DMS153 (cell line): ENCODE data around the gene RERG.
"Not testable (repeated sequence)": the region's sequence is repeated elsewhere in the genome, so short reads cannot be mapped to it uniquely, and the experiment has no call there.

ENCODE experiments used
- DNase-seq: peaks from one replicate; lab custom pipeline; 2025; lab: John Stamatoyannopoulos, UW

Gene RERG, protein sequence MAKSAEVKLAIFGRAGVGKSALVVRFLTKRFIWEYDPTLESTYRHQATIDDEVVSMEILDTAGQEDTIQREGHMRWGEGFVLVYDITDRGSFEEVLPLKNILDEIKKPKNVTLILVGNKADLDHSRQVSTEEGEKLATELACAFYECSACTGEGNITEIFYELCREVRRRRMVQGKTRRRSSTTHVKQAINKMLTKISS

DNA sequence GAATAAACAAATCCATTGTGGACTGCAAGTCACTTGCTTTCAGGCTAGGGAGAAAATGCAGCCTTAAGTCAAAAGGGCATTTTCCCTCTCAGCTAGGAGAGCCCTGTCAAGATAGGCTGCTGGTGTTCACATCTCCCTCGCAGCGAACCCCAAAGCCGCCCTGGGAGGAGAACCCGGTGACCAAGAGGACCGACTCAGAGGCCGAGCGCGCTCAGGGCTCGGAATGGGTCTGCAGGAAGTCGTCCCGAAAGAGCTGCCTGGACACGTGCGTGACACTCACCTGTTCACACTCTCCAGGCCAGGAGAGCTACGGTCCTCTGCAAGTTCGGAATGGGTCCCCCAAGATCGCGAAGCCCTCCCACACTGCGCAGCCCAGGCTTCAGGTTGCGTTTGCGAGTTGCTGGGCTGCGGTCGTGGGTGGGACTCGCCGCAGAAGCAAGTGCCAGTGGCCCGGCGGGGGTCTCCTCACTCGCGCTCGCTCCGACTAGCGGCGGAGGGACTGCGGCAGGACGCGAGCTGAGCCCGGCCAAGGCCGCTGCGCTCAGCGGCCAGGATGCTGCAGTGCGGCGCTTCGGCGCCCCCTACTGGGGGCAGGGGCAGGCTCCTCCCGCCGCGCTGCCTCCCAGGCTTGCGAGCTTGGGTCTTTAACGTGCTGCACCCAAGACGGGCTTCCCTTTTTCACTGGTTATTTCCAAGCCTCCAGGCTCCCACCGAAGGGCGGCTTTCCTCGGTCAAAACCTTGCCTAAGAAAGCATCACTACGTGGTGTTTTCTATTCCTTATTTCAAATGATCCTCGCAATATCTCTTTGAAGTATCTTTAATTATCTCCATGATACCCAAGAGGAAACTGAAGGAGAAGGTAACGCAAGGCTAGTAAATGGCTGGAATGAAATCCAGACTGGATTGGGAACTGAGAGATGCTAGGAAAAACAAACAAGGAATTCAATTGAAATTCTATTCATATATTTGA, at the start of gene RERG:
Gene RERG, minus strand, starts transcription at position 503 of the 971 bp plus-strand sequence. CDS start 3,928 bp downstream, outside the sequence.
- peak; percentile 67 for DNase-seq

DNA sequence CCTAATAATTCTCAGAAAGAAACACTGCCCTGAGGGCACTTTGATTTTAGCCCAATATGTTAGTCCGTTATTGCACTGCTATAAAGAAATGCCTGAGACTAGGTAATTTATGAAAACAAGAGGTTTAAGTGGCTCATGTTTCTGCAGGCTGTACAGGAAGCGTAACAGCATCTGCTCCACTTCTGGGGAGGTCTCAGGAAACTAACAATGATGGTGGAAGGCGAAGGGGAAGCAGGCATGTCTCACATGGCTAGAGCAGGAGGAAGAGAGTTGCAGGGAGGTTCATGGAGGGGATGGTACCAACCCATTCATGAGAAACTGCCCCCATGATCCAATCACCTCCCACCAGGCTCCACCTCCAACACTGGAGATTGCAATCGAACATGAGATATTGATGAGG, 49.4 kb upstream of the RERG start:
- no peak for DNase-seq

DNA sequence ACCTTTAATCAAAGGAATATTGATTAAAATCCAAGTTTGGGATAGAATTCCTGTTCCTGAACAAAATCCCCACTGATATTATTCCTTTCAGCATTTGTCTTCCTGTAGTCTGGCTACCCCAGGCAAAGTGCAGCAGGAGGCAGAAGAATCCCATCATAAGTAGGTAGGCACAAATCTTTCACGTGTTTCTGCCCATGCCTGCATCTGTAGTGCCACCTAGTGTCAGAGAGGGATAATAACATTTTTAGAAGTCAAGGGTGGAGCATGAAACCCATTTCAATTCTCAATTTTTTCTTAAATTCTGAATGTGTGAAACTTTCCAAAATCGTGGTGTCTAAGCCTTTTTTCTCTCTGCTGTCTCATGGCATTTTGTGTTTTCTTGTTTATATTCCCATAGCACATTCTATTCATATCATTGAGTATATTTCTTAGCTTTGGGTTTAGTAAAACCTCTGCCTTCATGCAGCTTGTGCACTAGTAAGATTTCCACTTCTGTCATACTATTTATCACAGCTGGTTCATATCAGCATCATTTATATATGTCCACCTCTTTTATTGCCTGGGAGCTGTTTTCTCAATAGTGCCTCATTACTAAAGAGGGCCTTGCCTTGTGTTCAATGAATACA, 47.8 kb upstream of the RERG start:
- peak; percentile 63 for DNase-seq

DNA sequence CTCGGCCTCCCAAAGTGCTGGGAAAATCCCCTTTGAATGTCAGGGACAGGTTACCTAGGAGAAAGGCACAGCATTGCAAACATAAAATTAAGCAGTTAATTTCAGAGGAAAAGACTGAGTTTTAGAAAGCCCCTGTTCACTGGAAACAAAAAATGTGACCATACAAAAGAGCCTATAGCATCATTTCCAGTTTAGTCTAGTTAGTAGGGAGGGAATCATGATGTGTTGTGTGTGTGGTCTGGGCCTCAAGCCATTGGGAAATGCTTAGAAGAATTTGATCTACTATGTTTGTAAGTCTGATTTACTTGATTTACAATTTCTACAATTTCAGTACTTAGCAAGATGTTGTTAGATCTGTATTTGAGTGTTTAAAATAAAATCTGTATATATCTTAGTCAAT, 47.1 kb upstream of the RERG start:
- no peak for DNase-seq

DNA sequence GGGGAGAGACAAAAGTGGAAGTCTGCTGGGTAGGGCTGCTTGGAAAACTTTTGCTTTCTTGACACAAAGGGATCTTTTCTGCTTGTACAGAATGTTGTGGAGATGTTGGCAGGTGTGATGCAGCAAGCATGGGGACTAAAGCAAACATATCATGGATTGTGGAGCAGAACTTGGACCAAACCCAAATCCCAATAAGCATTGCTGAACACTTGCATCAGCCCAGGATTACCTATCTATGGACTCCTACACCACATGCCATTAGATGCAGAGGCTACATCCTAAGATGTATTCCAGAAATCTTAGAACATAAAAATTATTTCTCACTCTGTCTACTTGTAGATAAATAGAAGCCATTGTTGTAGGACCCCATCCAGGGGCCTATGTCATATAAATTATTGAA, 44.7 kb upstream of the RERG start:
- DNase-seq = no peak

DNA sequence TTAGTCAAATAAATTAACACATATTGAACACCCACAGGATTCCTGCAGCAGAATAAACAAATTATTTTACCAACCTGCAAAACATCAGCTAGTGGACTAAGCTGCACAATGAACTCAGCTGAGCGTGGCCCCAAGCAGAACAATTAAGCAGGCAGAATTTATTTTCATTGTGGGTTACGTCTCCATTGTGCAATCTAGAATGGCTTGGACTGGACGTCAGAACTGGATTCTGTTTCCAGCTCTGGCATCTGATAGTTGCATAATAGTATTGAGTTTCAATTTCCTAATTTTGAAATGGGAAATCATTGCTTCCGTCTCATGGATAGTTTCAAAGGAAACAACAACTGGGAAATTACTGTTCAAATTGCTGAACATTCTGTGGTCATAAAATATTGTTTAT, 35.5 kb upstream of the RERG start:
- no peak for DNase-seq

DNA sequence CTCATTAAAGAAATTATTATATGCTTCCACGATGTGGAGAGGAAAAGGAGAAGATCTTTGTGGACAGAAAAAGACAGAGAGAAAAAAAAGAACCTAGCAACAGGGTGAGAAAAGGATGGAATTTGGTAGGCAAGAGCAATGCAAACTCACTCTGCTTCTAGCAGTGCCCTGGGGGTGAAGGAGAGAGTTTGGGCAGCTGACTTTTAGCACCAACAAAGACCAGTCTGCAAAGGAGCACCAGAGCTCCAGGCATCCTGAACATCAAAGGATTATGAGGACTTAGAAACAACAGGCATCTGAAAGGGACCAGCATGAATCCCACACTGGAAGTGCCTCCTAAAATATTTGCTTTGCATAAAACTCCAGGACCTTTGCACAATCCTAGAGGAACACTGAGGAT, 32.8 kb upstream of the RERG start:
- no peak for DNase-seq

DNA sequence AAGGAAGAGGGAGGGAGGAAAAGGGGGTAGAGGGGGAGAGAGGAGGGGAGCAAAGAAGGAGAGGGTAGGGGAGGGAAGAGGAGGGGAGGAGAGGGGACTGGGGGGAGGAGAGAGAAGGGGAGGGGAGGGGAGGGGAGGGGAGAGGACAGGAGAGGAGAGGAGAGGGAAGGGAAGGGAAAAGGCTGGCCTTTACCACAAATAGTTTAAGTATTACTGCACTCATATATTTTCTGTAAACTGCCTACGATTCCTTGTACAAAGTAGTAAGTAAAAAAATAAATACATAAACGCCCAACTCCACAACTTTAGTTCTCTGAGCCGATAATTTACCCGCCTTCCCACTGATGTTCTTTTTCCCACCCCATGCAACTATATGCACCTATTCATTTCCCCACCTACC, 23.7 kb upstream of the RERG start:
- DNase-seq = no peak

DNA sequence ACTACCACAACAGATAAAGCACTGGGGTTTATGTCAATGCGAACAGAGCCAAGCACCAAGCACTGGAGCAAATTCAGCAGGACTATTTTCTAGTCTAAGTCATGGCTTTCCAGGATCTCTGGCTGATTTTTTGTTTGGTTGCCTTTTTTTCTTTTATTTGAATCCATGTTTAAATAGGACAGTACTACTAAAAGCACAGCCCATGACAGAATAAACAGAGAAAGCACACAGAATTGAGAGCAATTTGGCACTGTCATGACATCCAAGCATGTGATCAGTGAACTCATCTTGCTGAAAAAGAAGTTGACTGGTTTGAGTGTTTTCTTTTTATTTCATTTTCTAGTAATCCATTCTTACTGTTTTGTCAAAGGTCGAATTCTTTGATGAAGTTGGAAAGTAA, 23.1 kb upstream of the RERG start:
- peak; percentile 34 for DNase-seq

DNA sequence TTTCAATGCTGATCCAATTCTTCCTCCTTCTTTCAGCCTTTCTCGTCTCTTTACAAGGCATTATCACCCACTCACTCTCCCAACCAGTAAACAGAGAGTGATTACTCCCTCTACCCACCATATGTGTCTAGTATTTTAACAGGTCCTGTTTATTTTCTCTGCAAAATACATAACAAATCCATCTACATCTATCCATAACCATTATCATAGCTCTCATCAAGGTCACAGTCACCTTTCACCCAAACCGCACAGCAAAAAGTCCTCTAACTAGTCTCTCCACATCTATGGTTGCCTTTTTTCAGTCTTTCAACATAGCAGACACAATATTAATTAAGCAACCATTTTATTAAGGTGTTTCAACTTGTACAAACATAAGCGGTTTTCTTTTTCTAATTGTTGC, 21.9 kb upstream of the RERG start:
- no peak for DNase-seq

DNA sequence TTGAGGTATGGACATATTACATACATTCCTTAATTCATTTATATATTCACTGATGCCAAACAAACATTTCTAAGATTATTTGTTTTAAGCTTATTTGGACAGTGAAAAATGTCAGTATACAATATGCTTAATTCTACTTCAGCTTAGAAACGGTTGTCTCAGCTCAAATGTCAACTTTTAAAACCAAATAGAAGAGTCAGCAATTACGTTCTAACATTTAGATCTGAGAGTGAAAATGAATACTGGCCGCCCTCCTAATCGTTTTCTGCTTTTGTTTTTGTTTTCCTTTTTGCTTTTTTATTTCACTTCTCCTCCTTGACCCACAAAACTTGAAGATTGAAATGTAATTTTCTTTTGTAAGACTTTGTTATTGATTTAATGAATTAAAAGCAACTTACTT, 19.7 kb upstream of the RERG start:
- DNase-seq = no peak

DNA sequence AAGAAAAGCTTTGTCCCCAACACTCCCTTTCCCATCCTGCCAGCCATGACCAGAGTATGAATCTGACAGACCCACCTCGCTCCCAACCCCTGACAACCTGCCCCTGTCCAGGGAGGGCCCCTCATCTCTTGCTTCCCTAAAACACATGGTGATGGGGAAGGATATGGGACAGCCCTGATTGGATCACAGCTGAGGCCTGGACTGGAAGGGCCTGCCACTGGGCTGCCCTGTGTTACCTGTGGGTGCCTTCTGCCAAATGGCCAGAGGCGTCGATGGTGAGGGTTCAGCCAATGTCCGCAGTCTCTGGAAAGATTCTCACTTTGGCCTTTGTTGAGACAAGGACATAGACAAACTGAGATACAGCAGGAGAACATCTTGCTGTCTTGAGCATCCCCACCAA, 13.3 kb upstream of the RERG start:
- DNase-seq = no peak

DNA sequence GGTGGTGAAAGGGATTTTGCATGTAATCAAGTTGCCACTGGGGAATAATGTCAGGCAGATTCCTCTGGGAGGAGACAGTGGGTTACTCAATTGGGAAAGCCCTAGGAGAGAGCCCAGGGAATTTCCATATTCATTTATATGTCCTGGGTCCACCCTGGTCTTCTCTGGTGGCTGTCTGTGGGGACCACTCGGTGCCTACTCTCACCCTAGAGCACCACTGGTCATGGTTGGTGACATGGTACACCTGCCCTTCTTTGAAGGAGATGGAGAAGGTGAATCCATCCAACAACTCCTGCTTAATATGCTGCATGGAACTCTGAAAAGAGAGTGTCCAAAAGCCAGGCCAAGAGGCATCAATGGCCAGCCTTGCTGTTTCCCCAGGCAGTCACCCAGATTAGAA, 12.8 kb upstream of the RERG start:
- DNase-seq = no peak

DNA sequence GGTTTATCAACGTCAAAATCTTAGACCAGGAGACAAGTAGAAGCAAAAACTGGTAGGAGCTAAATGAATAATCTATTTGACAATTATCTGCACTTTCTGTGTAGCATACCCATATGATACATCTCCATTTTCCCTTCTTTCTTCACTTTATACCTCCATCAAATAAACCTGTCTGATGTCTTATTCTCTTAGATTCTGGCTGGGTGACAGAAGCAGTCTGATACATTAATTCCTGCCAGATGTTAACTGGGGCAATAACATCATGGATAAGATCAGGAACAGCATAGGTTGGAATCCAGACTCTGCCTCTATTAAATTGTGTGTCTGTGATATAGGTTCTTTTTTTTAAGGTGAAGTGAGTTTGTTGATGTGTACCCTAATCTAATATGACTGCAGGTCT, 11.7 kb upstream of the RERG start:
- DNase-seq = no peak

DNA sequence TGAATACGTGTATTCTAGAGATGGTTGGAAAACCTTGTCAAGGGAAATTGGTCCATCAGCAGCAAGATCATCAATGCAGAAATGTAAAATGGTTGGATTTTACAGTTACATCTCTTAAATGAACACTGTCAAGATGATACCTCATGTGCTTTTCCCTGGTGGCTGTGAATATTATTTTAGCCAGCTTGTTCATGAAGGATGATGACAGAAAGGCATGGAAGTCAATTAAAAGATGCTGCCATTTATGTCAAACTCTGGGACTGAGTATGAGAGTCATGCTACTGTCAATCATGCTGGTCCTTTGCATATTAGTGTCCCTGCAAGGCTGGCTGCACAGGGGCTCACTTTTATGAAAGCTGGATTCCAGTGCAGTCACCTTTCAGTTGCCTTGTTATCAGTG, 10.3 kb upstream of the RERG start:
- DNase-seq = no peak

DNA sequence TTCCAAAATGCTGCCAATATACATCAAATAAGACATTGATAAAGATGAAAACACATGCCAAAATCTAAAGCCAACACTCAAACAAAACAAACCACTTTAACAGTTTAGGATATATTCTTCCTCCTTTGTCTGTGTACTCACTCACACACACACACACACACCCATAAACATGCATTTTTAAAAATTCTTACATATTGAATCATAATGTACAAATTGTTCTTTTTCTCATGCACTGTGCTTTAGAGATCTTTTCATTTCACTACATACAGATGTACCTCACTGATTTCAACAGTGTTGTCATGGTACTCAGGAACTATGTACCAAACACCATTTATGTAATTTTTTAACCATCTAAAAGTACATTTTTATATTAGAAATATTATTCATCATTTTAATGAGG, 9.5 kb upstream of the RERG start:
- DNase-seq = no peak

DNA sequence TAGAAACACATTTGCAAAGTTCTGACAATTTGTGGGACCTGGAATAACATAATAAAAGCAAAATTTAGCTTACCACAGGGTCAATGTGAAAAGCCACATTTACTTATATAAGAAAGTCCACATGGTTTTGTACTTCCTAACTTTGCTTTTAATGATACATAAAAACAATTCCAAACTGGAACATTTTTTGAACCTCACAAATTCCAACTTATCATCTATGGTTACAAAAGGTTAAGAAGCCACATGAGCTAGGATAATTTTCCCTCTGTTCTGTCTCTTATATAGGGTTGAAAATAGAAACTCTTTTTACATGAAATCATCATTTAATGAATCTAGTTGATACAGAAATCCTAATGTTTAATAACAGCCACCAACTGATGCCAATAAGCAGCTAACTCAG, 8.9 kb upstream of the RERG start:
- no peak for DNase-seq

DNA sequence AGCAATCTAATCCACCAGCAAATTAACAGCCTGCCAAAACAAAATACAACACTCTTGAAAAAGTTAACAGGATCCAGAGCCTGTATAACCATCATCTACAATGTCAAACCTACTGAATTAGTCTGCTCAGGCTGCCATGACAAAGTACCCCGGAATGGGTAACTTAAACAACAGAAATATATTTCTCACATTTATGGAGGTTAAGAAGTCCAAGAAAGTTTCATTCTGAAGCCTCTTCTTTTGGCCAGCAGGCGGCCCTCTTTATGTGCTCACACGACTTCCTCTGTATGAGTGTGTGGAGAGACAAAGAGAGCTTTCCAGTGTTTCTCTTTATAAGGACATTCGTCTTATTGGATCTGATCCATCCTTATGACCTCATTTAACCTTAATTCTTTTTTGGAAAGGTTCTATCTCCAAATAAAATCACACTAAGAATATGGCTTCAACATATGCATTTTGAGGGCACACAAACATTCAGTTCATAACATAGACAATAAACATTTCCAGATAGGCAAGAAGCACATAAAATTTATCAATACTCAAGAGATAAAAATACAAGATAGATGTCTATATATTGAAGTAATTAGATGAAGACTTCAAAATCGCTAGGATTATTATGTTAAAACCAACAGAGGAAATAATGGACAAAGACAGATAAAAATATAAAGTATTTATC, 5.9 kb upstream of the RERG start:
- DNase-seq = peak; percentile 24

DNA sequence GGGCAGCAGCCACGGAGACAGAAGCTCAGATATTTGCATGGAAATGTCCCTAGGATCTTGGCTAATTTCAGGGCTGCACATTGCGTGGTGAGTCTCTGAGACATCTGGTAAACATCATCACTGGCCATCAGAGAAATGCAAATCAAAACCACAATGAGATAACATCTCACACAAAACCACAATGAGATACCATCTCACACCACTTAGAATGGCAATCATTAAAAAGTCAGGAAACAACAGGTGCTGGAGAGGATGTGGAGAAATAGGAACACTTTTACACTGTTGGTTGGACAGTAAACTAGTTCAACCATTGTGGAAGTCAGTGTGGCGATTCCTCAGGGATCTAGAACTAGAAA, 4.6 kb upstream of the RERG start:
- DNase-seq = not testable (repeated sequence)

DNA sequence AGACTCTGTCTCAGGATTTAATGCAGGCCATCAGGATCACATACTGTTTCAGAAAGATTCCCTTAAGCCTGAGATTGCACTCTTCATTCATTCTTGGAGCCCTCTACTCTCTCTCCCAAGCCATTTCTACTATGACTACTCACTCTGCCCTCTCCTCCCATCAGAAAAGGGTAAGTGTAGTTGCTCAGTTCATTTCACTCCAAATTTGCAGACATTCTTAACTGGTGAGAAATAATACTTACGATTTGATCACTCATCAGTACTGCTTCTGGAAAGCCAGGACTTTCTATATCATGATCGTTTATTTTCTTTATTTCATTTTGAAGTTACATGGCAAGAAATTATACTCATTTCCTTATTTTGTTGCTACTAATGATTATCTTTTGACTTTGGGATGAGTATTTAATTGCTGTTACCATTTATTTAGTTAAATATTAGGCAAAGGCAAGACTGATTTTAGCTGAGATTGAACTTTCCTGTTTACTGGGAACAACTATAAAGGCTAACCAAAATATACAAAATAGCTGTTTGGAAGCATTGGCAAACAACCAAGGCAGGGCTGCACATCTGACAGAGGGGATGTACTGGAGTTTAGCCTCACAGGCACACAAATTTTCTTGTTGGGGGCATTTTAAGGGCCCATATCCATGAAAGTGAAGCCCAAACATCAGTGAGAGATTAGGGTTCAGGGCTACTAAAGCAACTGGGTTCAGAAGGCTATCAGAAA, 4.1 kb upstream of the RERG start:
- DNase-seq = no peak

DNA sequence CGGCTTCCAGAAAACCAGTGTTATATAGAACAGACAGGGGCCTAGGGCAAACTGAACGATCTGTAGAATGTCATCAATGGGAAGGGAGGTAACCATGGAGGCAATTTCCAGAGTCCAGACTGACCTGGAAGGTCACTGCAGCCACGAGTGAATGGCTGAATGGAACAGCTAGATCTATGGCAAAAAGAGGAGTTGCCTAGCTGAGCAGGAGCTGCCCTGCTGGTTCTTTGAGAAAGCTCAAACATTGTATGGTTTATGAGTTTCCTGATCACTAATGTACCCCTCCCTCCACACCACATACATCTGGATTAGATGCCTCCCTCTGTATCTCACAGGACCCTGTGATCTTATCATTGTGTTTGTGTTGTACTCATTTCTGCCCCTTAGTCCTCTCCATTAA, 1.0 kb upstream of the RERG start:
- DNase-seq = no peak

DNA sequence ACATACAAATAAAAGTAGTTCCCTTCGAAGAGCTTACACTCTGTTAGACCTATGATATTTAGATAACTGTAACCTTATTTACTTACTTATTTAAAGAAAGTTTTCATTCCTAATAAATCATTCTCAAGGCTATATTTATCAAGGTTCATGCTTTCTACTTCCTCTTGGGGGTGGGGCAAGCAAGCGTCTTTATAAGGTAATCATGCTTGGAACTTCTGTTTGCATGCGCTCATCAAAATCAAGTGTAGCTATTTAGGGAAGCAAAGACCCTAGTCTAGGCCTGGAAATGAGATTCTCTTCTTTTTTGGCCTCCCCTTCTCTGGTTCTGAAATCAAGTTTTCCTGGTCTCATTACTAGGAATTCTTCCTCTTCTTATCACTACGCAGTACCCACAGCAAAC, 766 bp downstream of the RERG start:
- no peak for DNase-seq
